Measurements from ENCODE around the gene RHPN2. TPM values are rescaled to one million over a fixed set of nuclear protein-coding genes. Genes with fewer than 3 reads are reported as not detected.

Gene RHPN2
- total and polyA plus RNA-seq, 2 of the 13 experiments (the other 11 are each of a cell fraction or from before 2014, with no cell fraction given) = 20.3 to 48.0 TPM

- TF ChIP-seq HMG20A (CRISPR knock-in tag; IDR thresholded peaks at IDR 0.05; ENCODE audit: borderline replicate concordance) = 0 out of 2 replicates have a peak, but pooled peaks have one; percentile 37
- peak; percentile 42; the same call in 1 of the 2 replicates for TF ChIP-seq FOXO1 (CRISPR knock-in tag; IDR thresholded peaks at IDR 0.05)
- TF ChIP-seq, protein P1, sequence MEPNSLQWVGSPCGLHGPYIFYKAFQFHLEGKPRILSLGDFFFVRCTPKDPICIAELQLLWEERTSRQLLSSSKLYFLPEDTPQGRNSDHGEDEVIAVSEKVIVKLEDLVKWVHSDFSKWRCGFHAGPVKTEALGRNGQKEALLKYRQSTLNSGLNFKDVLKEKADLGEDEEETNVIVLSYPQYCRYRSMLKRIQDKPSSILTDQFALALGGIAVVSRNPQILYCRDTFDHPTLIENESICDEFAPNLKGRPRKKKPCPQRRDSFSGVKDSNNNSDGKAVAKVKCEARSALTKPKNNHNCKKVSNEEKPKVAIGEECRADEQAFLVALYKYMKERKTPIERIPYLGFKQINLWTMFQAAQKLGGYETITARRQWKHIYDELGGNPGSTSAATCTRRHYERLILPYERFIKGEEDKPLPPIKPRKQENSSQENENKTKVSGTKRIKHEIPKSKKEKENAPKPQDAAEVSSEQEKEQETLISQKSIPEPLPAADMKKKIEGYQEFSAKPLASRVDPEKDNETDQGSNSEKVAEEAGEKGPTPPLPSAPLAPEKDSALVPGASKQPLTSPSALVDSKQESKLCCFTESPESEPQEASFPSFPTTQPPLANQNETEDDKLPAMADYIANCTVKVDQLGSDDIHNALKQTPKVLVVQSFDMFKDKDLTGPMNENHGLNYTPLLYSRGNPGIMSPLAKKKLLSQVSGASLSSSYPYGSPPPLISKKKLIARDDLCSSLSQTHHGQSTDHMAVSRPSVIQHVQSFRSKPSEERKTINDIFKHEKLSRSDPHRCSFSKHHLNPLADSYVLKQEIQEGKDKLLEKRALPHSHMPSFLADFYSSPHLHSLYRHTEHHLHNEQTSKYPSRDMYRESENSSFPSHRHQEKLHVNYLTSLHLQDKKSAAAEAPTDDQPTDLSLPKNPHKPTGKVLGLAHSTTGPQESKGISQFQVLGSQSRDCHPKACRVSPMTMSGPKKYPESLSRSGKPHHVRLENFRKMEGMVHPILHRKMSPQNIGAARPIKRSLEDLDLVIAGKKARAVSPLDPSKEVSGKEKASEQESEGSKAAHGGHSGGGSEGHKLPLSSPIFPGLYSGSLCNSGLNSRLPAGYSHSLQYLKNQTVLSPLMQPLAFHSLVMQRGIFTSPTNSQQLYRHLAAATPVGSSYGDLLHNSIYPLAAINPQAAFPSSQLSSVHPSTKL (CRISPR knock-in tag; IDR thresholded peaks at IDR 0.05) = peak; percentile 76
- peak; percentile 60 for TF ChIP-seq MED1 (CRISPR knock-in tag; IDR thresholded peaks at IDR 0.05)
These were observed 39.0 kb downstream of the RHPN2 start (continued) for GRCh38 chr19:33025468-33026238.

GRCh38 chr19:33024398-33024797 lies 40.3 kb downstream of the RHPN2 start:
- intact Hi-C loops (cut with micrococcal nuclease; ENCODE audit: unreplicated experiment) (loop anchor here (10.0 kb wide), 1 partner anchor 1750 kb away; the partner anchor contains the start of gene ZNF599), in situ Hi-C loops (cut with HindIII; ENCODE audit: extremely low pct_ligation_motif_present, low pct_unique_long_range_greater_than_20kb) (no loop called here)
- DNase-seq (ENCODE audit: low spot score) (no peak), FAIRE-seq (no peak), ATAC-seq (no peak)
- Histone ChIP-seq H3K9me3 (ENCODE audit: low read length) (no peaks in the 10 kb centered on the region), H2AFZ (ENCODE audit: low read length) (no peak overlapping the region), H3K36me3 (replicated peaks in 1 of 2; ENCODE audit: control insufficient read depth in 1 of 2, insufficient read depth in 2 of 2, low read length in 2 of 2) (peaks cover 13 to 20% of the 10 kb centered on the region in 2 experiments; a peak in 4 of 5 replicates), H3K27ac (ENCODE audit: extremely low read length, insufficient read depth, low read length) (no peak overlapping the region), H3K27me3 (ENCODE audit: control insufficient read depth in 1 of 2, insufficient read depth in 2 of 2, low read length in 2 of 2) (no peaks in the 10 kb centered on the region), H3K4me1 (ENCODE audit: insufficient read depth, low read length) (peaks cover 48% of the 10 kb centered on the region), H3K9ac (ENCODE audit: insufficient read depth, low read depth, low read length) (no peak overlapping the region), H3K79me2 (ENCODE audit: insufficient read depth, low read length) (peaks cover 12% of the 10 kb centered on the region), H3K4me3 (replicated peaks in 1 of 3; ENCODE audit: insufficient read depth in 1 of 3, low read depth in 2 of 3, low read length in 3 of 3) (no peak overlapping the region), H3K4me2 (ENCODE audit: low read depth, low read length) (no peak overlapping the region), H4K20me1 (ENCODE audit: insufficient read depth, low read length) (no peaks in the 10 kb centered on the region)
- CTCF ChIA-PET (ENCODE audit: low intra/inter-chr PET ratio, low total read pairs) = no interaction called here
- WGBS (ENCODE audit: low lambda C conversion rate) = 91% methylated on average over 8 of the region's 8 CpGs
- POLR2A ChIA-PET = interaction anchor here (3.7 kb wide), 1 partner anchor 15 kb away, joined by 53 read pairs; no protein-coding TSS in a partner anchor
- no peak for TF ChIP-seq ZNF691 (CRISPR knock-in tag; IDR thresholded peaks at IDR 0.05; ENCODE audit: borderline replicate concordance, low read depth)
- TF ChIP-seq, protein P2, sequence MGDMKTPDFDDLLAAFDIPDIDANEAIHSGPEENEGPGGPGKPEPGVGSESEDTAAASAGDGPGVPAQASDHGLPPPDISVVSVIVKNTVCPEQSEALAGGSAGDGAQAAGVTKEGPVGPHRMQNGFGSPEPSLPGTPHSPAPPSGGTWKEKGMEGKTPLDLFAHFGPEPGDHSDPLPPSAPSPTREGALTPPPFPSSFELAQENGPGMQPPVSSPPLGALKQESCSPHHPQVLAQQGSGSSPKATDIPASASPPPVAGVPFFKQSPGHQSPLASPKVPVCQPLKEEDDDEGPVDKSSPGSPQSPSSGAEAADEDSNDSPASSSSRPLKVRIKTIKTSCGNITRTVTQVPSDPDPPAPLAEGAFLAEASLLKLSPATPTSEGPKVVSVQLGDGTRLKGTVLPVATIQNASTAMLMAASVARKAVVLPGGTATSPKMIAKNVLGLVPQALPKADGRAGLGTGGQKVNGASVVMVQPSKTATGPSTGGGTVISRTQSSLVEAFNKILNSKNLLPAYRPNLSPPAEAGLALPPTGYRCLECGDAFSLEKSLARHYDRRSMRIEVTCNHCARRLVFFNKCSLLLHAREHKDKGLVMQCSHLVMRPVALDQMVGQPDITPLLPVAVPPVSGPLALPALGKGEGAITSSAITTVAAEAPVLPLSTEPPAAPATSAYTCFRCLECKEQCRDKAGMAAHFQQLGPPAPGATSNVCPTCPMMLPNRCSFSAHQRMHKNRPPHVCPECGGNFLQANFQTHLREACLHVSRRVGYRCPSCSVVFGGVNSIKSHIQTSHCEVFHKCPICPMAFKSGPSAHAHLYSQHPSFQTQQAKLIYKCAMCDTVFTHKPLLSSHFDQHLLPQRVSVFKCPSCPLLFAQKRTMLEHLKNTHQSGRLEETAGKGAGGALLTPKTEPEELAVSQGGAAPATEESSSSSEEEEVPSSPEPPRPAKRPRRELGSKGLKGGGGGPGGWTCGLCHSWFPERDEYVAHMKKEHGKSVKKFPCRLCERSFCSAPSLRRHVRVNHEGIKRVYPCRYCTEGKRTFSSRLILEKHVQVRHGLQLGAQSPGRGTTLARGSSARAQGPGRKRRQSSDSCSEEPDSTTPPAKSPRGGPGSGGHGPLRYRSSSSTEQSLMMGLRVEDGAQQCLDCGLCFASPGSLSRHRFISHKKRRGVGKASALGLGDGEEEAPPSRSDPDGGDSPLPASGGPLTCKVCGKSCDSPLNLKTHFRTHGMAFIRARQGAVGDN (CRISPR knock-in tag; IDR thresholded peaks at IDR 0.05) = no peak
- no peak for TF ChIP-seq ZSCAN21 (CRISPR knock-in tag; IDR thresholded peaks at IDR 0.05; ENCODE audit: borderline replicate concordance)
- no peak for TF ChIP-seq KLF12 (CRISPR knock-in tag; IDR thresholded peaks at IDR 0.05; ENCODE audit: borderline replicate concordance)
- TF ChIP-seq SIX1 (CRISPR knock-in tag; IDR thresholded peaks at IDR 0.05; ENCODE audit: borderline replicate concordance) = no peak
- TF ChIP-seq ZFP1 (CRISPR knock-in tag; IDR thresholded peaks at IDR 0.05) = no peak
- BruUV-seq (replicated peaks) = no TSS peak

Measured in HepG2 (cell line).